WTC11 (cell line): ENCODE data around the gene MARK2. TPM values are rescaled to one million over a fixed set of nuclear protein-coding genes. Genes with fewer than 3 reads are reported as not detected.

Experiments
- ATAC-seq: fragments of 200-7000 bp; cut with Tn5 transposase; 2 replicates; pipeline ENCODE4 v1.10.0; 2021; ENCODE audit warnings: mild to moderate bottlenecking, moderate library complexity
- CTCF ChIA-PET: fragments of 300-600 bp; sonication (Branson Sonifier 250); formaldehyde crosslinking; loops from one replicate; lab custom pipeline; 2021; ENCODE audit warnings: antibody characterized with exemption; lab: Charles Lee
- POLR2A ChIA-PET: fragments of 350-600 bp; sonication (Branson Sonifier 250); formaldehyde crosslinking; loops from one replicate; lab custom pipeline; 2021; ENCODE audit warnings: antibody characterized with exemption; lab: Charles Lee
- DNase-seq: peaks from one replicate; pipeline ENCODE4 v3.0.0; 2021; ENCODE audit warnings: low spot score
- H3K27ac Mint-ChIP-seq: 2 replicates; pipeline ENCODE4 v1.8.0; 2021; ENCODE audit warnings: mixed read lengths
- H3K27me3 Mint-ChIP-seq: 2 replicates; pipeline ENCODE4 v1.8.0; 2021; ENCODE audit warnings: low read depth, mild to moderate bottlenecking, moderate library complexity, mixed read lengths
- H3K36me3 Mint-ChIP-seq: 2 replicates; pipeline ENCODE4 v1.8.0; 2021; ENCODE audit warnings: mixed read lengths
- H3K4me1 Mint-ChIP-seq: 2 replicates; pipeline ENCODE4 v1.8.0; 2022; ENCODE audit warnings: mixed read lengths
- H3K4me3 Mint-ChIP-seq: 2 replicates; pipeline ENCODE4 v1.8.0; 2021; ENCODE audit warnings: mild to moderate bottlenecking, moderate library complexity, mixed read lengths
- H3K9me3 Mint-ChIP-seq: 2 replicates; pipeline ENCODE4 v1.8.0; 2021; ENCODE audit warnings: mixed read lengths
- CREB1 ChIP-seq: sonication (generic); formaldehyde crosslinking; IDR thresholded peaks from 2 replicates; pipeline ENCODE4 v1.8.0; 2023; ENCODE audit warnings: mild to moderate bottlenecking, missing genetic modification reagents
- FOXJ3 ChIP-seq: sonication (generic); formaldehyde crosslinking; IDR thresholded peaks from 2 replicates; pipeline ENCODE4 v1.9.0; 2021; ENCODE audit warnings: missing genetic modification reagents, mild to moderate bottlenecking, borderline replicate concordance
- GTF2I ChIP-seq: fragments of 250-450 bp; sonication (Bioruptor Pico); conservative IDR thresholded peaks from 2 replicates; pipeline ENCODE4 v1.4.0; 2021; ENCODE audit warnings: mild to moderate bottlenecking
- NFATC4 ChIP-seq: fragments of 250-450 bp; sonication (Bioruptor Pico); IDR thresholded peaks from 2 replicates; pipeline ENCODE4 v1.9.0; 2021; ENCODE audit warnings: mild to moderate bottlenecking
- OVOL2 ChIP-seq: fragments of 250-450 bp; sonication (Bioruptor Pico); IDR thresholded peaks from 2 replicates; pipeline ENCODE4 v1.9.0; 2021; ENCODE audit warnings: mild to moderate bottlenecking, borderline replicate concordance
- PRRX2 ChIP-seq: fragments of 250-450 bp; sonication (Bioruptor Pico); IDR thresholded peaks from 2 replicates; pipeline ENCODE4 v1.8.0; 2021; ENCODE audit warnings: mild to moderate bottlenecking
- RORB ChIP-seq: fragments of 250-450 bp; sonication (Bioruptor Pico); IDR thresholded peaks from 2 replicates; pipeline ENCODE4 v1.9.0; 2021; ENCODE audit warnings: mild to moderate bottlenecking
- SMAD3 ChIP-seq: sonication (generic); formaldehyde crosslinking; IDR thresholded peaks from 2 replicates; pipeline ENCODE4 v1.8.0; 2022; ENCODE audit warnings: missing genetic modification reagents, mild to moderate bottlenecking, borderline replicate concordance
- ZNF138 ChIP-seq: sonication (generic); formaldehyde crosslinking; conservative IDR thresholded peaks from 2 replicates; pipeline ENCODE4 v1.8.1; 2022; ENCODE audit warnings: mild to moderate bottlenecking, moderate library complexity, missing genetic modification reagents
- ZNF219 ChIP-seq: sonication (generic); formaldehyde crosslinking; IDR thresholded peaks from 2 replicates; pipeline ENCODE4 v1.8.0; 2023; ENCODE audit warnings: missing genetic modification reagents, mild to moderate bottlenecking, borderline replicate concordance
- ZNF671 ChIP-seq: fragments of 250-450 bp; sonication (Bioruptor Pico); IDR thresholded peaks from 2 replicates; pipeline ENCODE4 v1.8.0; 2021; ENCODE audit warnings: mild to moderate bottlenecking
- total RNA-seq: library from RNA; stranded (reverse); gene quantifications from 3 replicates; pipeline ENCODE4 v1.2.3, GENCODE V29; 2021
- TF ChIP-seq, protein P1 (sequence below): sonication (generic); formaldehyde crosslinking; IDR thresholded peaks from 2 replicates; pipeline ENCODE4 v1.8.0; 2022; ENCODE audit warnings: mild to moderate bottlenecking, missing genetic modification reagents
- TF ChIP-seq, protein P2 (sequence below): fragments of 250-450 bp; sonication (Bioruptor Pico); IDR thresholded peaks from 2 replicates; pipeline ENCODE4 v1.9.0; 2021; ENCODE audit warnings: mild to moderate bottlenecking
- TF ChIP-seq, protein P3 (sequence below): sonication (generic); formaldehyde crosslinking; IDR thresholded peaks from 2 replicates; pipeline ENCODE4 v1.8.1; 2023; ENCODE audit warnings: mild to moderate bottlenecking, missing genetic modification reagents, moderate library complexity
- TF ChIP-seq, protein P4 (sequence below): sonication (generic); formaldehyde crosslinking; IDR thresholded peaks from 2 replicates; pipeline ENCODE4 v1.8.1; 2023; ENCODE audit warnings: mild to moderate bottlenecking, missing genetic modification reagents
- TF ChIP-seq, protein P5 (sequence below): fragments of 250-450 bp; sonication (Bioruptor Pico); IDR thresholded peaks from 2 replicates; pipeline ENCODE4 v1.9.0; 2021; ENCODE audit warnings: mild to moderate bottlenecking

MARK2 gene
- total RNA-seq, 1 experiment from 2014 or later, result 57.4 TPM

- TF ChIP-seq, protein P1, sequence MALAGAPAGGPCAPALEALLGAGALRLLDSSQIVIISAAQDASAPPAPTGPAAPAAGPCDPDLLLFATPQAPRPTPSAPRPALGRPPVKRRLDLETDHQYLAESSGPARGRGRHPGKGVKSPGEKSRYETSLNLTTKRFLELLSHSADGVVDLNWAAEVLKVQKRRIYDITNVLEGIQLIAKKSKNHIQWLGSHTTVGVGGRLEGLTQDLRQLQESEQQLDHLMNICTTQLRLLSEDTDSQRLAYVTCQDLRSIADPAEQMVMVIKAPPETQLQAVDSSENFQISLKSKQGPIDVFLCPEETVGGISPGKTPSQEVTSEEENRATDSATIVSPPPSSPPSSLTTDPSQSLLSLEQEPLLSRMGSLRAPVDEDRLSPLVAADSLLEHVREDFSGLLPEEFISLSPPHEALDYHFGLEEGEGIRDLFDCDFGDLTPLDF, result no peak
- TF ChIP-seq FOXJ3 (CRISPR knock-in tag), result no peak
- no peak for TF ChIP-seq SMAD3
- TF ChIP-seq, protein P2, sequence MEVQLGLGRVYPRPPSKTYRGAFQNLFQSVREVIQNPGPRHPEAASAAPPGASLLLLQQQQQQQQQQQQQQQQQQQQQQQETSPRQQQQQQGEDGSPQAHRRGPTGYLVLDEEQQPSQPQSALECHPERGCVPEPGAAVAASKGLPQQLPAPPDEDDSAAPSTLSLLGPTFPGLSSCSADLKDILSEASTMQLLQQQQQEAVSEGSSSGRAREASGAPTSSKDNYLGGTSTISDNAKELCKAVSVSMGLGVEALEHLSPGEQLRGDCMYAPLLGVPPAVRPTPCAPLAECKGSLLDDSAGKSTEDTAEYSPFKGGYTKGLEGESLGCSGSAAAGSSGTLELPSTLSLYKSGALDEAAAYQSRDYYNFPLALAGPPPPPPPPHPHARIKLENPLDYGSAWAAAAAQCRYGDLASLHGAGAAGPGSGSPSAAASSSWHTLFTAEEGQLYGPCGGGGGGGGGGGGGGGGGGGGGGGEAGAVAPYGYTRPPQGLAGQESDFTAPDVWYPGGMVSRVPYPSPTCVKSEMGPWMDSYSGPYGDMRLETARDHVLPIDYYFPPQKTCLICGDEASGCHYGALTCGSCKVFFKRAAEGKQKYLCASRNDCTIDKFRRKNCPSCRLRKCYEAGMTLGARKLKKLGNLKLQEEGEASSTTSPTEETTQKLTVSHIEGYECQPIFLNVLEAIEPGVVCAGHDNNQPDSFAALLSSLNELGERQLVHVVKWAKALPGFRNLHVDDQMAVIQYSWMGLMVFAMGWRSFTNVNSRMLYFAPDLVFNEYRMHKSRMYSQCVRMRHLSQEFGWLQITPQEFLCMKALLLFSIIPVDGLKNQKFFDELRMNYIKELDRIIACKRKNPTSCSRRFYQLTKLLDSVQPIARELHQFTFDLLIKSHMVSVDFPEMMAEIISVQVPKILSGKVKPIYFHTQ (CRISPR knock-in tag), result no peak
- no peak for TF ChIP-seq ZNF219 (CRISPR knock-in tag)
- TF ChIP-seq, protein P3, sequence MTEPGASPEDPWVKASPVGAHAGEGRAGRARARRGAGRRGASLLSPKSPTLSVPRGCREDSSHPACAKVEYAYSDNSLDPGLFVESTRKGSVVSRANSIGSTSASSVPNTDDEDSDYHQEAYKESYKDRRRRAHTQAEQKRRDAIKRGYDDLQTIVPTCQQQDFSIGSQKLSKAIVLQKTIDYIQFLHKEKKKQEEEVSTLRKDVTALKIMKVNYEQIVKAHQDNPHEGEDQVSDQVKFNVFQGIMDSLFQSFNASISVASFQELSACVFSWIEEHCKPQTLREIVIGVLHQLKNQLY, result no peak
- TF ChIP-seq GTF2I (CRISPR knock-in tag), result no peak
- no peak for TF ChIP-seq PRRX2 (CRISPR knock-in tag)
- TF ChIP-seq ZNF138 (CRISPR knock-in tag), result no peak
- no peak for TF ChIP-seq OVOL2 (CRISPR knock-in tag)
- no peak for TF ChIP-seq NFATC4 (CRISPR knock-in tag)
- no peak for TF ChIP-seq CREB1 (CRISPR knock-in tag)
These were observed 73.0 kb downstream of the MARK2 start (continued) for GRCh38 chr11:63911876-63912275.

DNA sequence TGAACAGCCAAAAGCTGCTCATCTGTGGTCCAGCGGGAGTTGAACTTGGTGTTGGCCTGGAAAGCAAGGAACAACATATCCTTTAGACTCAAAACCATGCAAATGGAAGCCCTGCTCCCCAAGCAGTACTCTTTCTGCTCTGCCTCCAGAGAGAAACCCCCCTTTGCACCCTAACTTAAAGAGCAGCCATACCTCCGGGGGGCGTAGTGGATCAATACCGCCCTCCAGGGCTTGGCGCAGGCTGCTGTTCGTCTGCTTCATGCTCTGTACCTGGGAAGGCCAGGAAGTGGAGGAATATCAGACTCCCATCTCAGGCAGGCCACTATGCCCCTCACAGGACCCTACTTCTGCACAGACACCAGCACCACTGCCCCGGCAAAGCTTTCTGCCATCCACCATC is 73.8 kb downstream of the MARK2 start:
- Mint-ChIP-seq H3K36me3 (peaks cover 18% of the 10 kb centered on the region), H3K4me1 (peaks cover 42% of the 10 kb centered on the region), H3K9me3 (no peaks in the 10 kb centered on the region)
- CTCF ChIA-PET, result interaction anchor here (0.8 to 6.5 kb wide), 3 partner anchors 11 to 75 kb away, joined by 5 to 56 read pairs (median 6); no protein-coding TSS in a partner anchor
- TF ChIP-seq, protein P4, sequence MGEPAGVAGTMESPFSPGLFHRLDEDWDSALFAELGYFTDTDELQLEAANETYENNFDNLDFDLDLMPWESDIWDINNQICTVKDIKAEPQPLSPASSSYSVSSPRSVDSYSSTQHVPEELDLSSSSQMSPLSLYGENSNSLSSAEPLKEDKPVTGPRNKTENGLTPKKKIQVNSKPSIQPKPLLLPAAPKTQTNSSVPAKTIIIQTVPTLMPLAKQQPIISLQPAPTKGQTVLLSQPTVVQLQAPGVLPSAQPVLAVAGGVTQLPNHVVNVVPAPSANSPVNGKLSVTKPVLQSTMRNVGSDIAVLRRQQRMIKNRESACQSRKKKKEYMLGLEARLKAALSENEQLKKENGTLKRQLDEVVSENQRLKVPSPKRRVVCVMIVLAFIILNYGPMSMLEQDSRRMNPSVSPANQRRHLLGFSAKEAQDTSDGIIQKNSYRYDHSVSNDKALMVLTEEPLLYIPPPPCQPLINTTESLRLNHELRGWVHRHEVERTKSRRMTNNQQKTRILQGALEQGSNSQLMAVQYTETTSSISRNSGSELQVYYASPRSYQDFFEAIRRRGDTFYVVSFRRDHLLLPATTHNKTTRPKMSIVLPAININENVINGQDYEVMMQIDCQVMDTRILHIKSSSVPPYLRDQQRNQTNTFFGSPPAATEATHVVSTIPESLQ (CRISPR knock-in tag), result no peak
- TF ChIP-seq, protein P5, sequence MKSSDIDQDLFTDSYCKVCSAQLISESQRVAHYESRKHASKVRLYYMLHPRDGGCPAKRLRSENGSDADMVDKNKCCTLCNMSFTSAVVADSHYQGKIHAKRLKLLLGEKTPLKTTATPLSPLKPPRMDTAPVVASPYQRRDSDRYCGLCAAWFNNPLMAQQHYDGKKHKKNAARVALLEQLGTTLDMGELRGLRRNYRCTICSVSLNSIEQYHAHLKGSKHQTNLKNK (CRISPR knock-in tag), result no peak
- TF ChIP-seq, protein P3, result no peak
- TF ChIP-seq RORB (CRISPR knock-in tag) (no peak), ZNF671 (CRISPR knock-in tag) (0 out of 2 replicates have a peak, but pooled peaks have one; percentile 33)
- TF ChIP-seq, all 79 proteins: peak for 1
- Mint-ChIP-seq H3K4me3 (no peak overlapping the region), H3K27ac (peak overlapping the region; percentile 85), H3K27me3 (no peaks in the 10 kb centered on the region)
- ATAC-seq, result no peak
- POLR2A ChIA-PET, result no interaction called here
- no peak for DNase-seq
